Measurements from ENCODE around the gene PEX5L.

GRCh38 chr3:179896507-179896906 lies 140.2 kb downstream of the PEX5L start:
- TF ChIP-seq, protein P1, sequence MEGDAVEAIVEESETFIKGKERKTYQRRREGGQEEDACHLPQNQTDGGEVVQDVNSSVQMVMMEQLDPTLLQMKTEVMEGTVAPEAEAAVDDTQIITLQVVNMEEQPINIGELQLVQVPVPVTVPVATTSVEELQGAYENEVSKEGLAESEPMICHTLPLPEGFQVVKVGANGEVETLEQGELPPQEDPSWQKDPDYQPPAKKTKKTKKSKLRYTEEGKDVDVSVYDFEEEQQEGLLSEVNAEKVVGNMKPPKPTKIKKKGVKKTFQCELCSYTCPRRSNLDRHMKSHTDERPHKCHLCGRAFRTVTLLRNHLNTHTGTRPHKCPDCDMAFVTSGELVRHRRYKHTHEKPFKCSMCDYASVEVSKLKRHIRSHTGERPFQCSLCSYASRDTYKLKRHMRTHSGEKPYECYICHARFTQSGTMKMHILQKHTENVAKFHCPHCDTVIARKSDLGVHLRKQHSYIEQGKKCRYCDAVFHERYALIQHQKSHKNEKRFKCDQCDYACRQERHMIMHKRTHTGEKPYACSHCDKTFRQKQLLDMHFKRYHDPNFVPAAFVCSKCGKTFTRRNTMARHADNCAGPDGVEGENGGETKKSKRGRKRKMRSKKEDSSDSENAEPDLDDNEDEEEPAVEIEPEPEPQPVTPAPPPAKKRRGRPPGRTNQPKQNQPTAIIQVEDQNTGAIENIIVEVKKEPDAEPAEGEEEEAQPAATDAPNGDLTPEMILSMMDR (IDR thresholded peaks at IDR 0.05), result no peak
- TF ChIP-seq POLR2AphosphoS5 (IDR thresholded peaks at IDR 0.05) (no peak), POLR2A (IDR thresholded peaks at IDR 0.05) (no peak), EP300 (IDR thresholded peaks at IDR 0.05) (no peak)

Measured in stomach (tissue), 4 donors.